GM04504 (cell line): ENCODE results near the gene EFNA1.

ENCODE experiments used
- DNase-seq: peaks from one replicate; pipeline ENCODE4 v3.0.0-alpha.2; 2012; ENCODE audit warnings: low read depth

Gene EFNA1

GRCh38 chr1:155174324-155175280 is 46.9 kb downstream of the EFNA1 start:
- no peak for DNase-seq

- DNase-seq: no peak
These were observed 47.7 kb downstream of the EFNA1 start for GRCh38 chr1:155175281-155175926.

GRCh38 chr1:155175927-155176371 is 48.3 kb downstream of the EFNA1 start:
- no peak for DNase-seq

GRCh38 chr1:155176544-155177071 is 48.9 kb downstream of the EFNA1 start:
- peak; percentile 49 for DNase-seq

GRCh38 chr1:155177192-155177917 is 49.7 kb downstream of the EFNA1 start:
- DNase-seq: no peak

GRCh38 chr1:155177918-155178281 is 50.2 kb downstream of the EFNA1 start:
- DNase-seq: no peak

- no peak for DNase-seq
These were observed 50.9 kb downstream of the EFNA1 start for GRCh38 chr1:155178441-155179111.

GRCh38 chr1:155179112-155180031 is 51.7 kb downstream of the EFNA1 start:
- no peak for DNase-seq

- DNase-seq: no peak
These were observed 53.8 kb downstream of the EFNA1 start for GRCh38 chr1:155181371-155182051.

- DNase-seq: no peak
These were observed 54.4 kb downstream of the EFNA1 start for GRCh38 chr1:155182052-155182550.

- no peak for DNase-seq
These were observed 56.1 kb downstream of the EFNA1 start for GRCh38 chr1:155183775-155184221.

- no peak for DNase-seq
These were observed 56.7 kb downstream of the EFNA1 start for GRCh38 chr1:155184351-155184811.
